Activated gamma-delta T cell treated with anti-CD3 and anti-CD28 coated beads, Interleukin-2, amount 50 U/mL, for 16 hours (primary cell): ENCODE measurements around the gene GSG1L.

Experiments used
- DNase-seq: peaks from one replicate; pipeline ENCODE4 v3.0.0-alpha.2; 2020; ENCODE audit warnings: low read depth

The GSG1L gene

GRCh38 chr16:28014851-28015250, 48.7 kb downstream of the GSG1L start:
- no peak for DNase-seq

GRCh38 chr16:28013878-28014277, 49.6 kb downstream of the GSG1L start:
- DNase-seq = no peak

GRCh38 chr16:28013392-28013791, 50.1 kb downstream of the GSG1L start:
- DNase-seq = no peak

- no peak for DNase-seq
Measured at GRCh38 chr16:28011971-28012445, 51.5 kb downstream of the GSG1L start.

- no peak for DNase-seq
Measured at GRCh38 chr16:28011223-28011622, 52.3 kb downstream of the GSG1L start.

GRCh38 chr16:28010671-28011070, 52.8 kb downstream of the GSG1L start:
- DNase-seq = no peak

- no peak for DNase-seq
Measured at GRCh38 chr16:28009586-28010373, 53.7 kb downstream of the GSG1L start.

GRCh38 chr16:28003923-28004322, 59.6 kb downstream of the GSG1L start:
- no peak for DNase-seq

GRCh38 chr16:28003021-28003865, 60.3 kb downstream of the GSG1L start:
- no peak for DNase-seq

- DNase-seq = no peak
Measured at GRCh38 chr16:28001642-28002041, 61.9 kb downstream of the GSG1L start.

- no peak for DNase-seq
Measured at GRCh38 chr16:28001184-28001583, 62.3 kb downstream of the GSG1L start.

- no peak for DNase-seq
Measured at GRCh38 chr16:28000314-28001169, 63.0 kb downstream of the GSG1L start.

GRCh38 chr16:27999687-28000086, 63.8 kb downstream of the GSG1L start:
- DNase-seq = no peak

- no peak for DNase-seq
Measured at GRCh38 chr16:27995378-27995777, 68.1 kb downstream of the GSG1L start.

- no peak for DNase-seq
Measured at GRCh38 chr16:27994686-27995085, 68.8 kb downstream of the GSG1L start.

GRCh38 chr16:27993587-27993986, 69.9 kb downstream of the GSG1L start:
- DNase-seq = no peak

GRCh38 chr16:27991876-27992275, 71.6 kb downstream of the GSG1L start:
- DNase-seq = no peak

GRCh38 chr16:27985981-27986380, 77.5 kb downstream of the GSG1L start:
- no peak for DNase-seq

GRCh38 chr16:27984121-27984520, 79.4 kb downstream of the GSG1L start:
- DNase-seq = no peak

GRCh38 chr16:27983244-27983643, 80.3 kb downstream of the GSG1L start:
- DNase-seq = no peak

GRCh38 chr16:27982184-27982583, 81.3 kb downstream of the GSG1L start:
- DNase-seq = no peak
